Dedifferentiated amniotic fluid mesenchymal stem cell (primary cell): Measurements from ENCODE around the gene VASH2.

ENCODE experiments used
- DNase-seq: peaks from one replicate; pipeline ENCODE4 v3.0.0-alpha.2; 2016; ENCODE audit errors: extremely low spot score

Gene VASH2

DNA sequence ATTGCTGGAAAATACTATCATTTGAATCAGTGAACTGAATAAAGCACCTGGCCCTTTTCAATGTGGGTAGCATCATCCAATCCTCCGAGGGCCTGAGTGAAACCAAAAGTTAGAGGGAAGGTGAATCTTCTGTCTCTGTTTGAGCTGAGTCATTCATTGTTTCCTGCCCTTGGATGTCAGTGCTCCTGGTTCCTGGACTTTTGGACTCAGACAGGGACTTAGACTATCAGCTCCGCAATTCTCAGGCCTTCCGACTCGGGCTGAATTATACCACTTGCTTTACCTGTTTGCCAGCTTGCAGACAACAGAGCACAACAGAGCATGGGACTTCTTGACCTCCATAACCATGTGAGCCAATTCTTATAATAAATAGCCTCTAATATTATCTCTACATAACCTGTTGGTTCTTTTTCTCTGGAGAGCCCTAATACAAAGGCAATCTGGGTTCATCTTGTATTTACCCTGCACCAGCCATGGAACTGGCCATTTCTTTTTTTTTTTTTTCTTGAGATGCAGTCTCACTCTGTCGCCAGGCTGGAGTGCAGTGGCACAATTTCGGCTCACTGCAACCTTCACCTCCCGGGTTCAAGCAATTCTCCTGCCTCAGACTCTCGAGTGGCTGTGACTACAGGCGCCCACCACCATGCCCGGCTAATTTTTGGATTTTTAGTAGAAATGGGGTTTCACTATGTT is 19.2 kb upstream of the VASH2 start:
- no peak for DNase-seq

DNA sequence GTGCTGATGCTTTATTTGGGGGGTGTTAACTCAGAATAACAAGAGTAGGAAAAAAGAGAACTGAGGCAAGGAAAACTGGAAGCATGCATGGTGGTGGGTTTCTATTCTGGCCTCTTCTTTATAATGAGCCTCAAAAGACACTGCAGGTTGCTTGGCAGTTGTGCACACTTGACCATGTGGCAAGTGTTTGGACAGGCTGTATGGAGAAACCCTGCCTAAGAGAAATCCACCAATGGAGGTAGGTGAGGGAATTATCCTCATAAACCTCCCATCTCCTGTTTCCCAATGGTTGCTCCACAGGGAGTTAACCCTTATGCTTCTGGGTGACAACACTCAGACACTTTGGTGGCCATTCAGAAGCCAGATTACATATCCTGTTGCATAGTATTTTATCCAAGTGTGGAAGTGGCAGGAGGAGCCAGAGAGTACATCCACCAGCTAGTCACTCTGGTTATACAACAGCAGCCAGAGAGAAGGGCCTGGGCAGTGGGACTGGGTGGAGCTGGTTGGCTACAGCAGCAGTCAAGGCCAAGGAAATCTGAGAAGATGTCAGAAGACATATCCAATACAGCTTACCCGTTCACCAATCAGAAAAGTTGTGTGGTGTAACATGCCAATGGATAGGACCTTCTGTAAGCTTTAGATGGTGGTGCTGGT is 16.4 kb upstream of the VASH2 start:
- DNase-seq: no peak

DNA sequence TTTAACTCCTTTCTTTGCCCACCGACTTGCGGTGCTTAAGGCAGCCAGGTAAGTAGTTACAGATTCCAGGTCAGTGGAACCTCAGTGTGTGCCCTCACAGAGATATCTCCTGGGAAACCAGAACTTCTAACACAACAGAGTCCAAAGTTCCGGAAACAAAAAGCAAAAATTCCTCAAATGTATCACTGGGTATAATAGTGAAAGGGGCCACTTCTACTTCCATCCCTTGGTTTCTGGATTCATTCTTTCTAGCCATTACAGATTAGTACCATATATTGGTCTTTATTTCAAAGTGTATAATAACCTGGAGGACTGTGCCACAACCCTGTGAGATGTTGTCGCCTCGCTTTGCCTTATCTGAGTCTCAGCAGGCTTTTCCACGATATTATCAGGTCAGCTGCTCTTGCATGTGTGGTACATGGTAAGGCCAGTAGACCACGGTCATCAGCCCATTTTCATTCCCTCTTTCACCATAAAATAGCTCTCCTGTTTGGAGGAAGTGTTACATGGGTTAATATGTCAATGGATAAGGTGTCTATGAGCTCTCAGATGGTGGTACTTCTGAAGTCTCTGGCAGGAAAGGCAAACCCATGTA is 14.9 kb upstream of the VASH2 start:
- DNase-seq: no peak

DNA sequence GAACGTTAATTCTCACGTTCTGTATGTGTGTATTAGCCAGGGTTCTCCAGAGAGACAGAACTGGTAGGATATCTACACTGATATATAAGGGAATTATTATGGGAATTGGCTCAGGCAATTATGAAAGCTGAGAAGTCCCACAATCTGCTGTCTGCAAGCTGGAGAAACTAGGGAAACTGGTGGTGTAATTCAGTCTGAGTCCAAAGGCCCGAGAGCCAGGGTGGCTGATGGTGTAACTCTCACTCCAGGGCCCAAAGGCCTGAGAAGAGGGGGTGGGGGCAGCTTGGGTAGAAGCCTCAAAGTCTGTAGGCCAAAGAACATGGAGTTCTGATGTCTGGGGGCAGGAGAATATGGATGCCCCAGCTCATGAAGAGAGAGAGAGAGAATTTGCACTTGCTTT is 13.3 kb upstream of the VASH2 start:
- no peak for DNase-seq

DNA sequence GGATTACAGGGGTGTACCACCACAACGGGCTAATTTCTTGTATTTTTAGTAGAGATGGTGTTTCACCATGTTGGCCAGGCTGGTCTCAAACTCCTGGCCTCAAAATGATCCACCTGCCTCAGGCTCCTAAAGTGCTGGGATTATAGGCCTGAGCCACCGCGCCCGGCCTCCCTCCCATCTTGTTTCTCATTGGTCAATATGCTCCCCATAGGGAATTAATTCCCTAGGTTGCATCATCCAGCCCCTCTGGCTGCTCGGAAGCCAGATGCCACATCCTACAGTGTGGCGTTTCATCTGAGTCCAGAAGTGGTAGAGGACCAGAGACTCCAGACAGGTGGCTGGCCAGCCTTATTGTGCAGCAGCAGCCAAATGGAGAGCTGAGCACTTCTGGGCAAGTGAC is 11.5 kb upstream of the VASH2 start:
- no peak for DNase-seq

DNA sequence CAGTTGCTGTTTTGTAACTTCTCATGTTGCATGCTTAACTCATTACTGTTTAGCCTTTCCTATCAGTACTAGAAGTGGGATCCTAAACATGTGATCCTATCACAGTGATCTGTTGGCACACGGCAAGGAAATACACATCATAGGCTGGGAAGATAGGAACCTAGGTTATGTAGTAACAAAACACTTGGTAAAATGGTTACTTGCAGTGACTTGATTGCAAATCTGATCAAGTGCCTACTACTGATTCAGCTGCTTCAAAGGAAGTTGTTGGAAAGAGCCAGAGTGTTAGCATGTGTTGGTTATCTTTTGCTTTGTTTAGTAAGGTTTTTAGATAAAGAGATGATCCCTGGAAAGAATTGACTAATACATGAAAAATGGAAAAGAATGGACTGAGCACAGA is 8.9 kb upstream of the VASH2 start:
- DNase-seq: no peak

DNA sequence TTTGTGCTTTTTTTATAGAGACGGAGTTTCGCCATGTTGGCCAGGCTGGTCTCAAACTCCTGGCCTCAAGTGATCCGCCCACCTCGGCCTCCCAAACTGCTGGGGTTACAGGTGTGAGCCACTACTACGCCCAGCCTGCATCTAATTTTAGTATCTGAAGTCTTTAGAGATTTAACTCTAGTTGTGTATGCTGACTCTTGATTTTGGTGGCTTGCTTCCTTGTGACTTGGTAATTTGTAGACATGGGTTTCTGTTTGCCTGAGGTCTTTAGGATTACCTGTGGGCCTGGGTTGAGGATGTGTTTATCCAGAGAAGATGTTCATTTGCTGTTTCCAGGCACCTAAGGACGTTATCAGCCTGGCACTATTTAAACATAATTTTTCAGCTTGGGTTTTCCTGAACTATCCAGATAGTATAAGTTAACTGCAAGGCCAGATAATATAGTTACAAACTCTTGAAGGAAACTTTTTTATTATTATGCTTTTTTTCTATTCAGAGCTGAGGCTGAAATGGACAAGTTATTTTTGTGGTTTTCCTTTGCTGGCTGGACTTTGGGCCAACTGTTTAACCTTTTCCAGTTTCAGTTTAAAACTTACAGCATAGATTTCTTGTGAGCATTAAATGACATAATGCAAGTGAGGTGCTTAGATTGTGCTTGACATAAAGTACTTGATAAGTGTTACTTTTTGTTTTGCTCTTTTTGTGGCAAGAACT is 7.5 kb upstream of the VASH2 start:
- no peak for DNase-seq

DNA sequence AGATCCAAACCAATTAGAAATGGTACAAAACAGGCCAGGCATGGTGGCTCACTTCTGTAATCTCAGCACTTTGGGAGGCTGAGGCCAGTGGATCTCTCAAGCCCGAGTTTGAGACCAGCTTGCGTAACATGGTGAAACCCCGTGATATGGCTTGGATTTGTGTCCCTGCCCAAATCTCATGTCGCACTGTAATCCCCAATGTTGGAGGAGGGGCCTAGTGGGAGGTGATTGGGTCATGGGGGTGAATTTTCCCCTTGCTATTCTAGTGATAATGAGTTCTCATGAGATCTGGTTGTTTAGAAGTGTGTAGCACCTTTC is 7.0 kb upstream of the VASH2 start:
- no peak for DNase-seq

DNA sequence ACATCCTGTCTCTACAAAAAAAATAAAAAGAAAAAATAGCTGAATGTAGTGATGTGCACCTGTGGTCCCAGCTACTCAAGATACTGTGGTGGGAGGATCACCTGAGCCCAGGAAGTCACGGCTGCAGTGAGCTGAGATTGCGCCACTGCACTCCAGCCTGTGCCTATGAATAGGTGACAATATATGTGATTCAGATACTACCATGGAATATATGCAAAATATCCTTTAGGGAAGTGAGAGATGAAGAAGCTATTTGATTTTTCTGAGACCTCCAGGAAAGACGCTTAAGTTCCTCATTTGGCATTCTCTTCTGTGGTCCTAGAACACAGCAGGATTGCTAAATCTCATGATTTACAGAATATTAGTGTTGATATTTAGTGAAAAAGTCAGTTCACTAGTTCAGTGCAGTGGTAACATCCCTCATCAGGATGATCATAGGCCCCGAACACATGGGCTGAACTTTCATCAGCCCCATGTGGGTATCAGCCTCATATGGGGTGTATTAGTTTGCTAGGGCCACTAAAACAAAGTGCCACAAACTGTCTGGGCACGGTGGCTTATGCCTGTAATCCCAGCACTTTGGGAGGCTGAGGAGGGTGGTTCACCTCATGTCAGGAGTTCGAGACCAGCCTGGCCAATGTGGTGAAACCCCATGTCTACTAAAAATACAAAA is 6.0 kb upstream of the VASH2 start:
- DNase-seq: no peak

DNA sequence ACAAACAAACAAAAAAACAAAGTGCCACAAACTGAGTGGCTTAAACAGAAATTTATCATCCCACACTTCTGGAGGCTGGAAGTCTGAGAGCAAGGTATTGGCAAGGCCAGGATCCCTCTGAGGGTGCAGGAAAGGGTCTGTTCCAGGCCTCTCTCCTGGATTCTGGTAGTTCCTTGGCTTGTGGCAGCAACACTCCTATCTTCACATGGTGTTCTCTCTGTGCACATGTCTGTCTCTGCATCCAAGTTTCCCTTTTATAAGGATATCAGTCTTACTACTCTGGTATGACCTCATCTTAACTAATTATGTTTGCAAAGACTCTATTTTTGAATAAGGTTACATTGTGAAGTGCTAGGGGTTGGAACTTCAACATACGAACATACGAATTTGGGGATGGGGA is 5.3 kb upstream of the VASH2 start:
- no peak for DNase-seq

DNA sequence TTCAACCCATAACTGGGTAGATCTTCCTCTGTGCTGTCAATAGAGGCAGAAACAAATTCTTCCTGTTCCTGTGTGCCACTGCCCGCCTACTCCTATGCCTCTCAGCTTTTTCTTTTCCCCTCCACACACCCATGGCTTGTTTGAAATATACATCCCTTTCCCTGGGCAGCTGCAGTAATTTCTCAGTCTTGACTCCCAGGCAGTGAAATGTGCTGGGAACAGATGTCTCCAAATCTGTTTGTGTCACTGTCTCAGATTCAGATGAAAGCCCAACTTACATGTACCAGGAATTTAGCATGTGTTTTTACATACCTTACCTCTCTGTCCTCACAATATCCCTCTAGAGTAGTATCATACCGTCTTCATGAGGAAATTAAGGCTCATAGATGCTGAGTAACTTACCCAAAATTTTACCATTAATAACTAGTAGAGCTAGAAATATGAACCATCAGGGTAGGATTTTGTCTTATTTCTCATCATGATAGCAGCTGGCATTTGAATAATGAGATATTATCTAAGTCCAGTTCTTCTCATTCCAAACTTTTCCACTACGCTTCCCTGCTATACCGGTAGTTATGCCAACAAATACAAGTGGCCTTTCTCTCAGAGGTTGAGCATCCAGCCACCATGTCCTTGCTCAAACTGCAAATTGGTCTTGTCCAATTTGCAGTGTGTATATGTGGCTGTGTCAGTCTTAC is 4.7 kb upstream of the VASH2 start:
- no peak for DNase-seq

DNA sequence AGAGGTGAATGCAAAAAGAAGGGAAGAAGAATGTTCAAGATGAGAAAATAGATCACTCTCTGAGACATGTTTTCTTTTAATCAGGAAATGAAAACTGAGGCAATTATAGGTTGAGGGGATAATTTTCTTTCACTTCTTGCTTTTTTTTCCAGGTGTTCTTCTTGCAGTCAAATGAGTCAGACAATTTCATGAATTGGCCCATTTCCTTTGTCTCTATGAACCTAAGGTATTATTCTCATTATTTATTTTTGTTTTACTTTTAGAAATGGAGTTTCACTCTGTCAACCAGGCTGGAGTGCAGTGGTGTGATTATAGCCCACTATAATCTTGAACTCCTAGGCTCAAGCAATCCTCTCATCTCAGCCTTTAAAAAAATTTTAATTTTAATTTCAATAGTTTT is 3.5 kb upstream of the VASH2 start:
- no peak for DNase-seq

DNA sequence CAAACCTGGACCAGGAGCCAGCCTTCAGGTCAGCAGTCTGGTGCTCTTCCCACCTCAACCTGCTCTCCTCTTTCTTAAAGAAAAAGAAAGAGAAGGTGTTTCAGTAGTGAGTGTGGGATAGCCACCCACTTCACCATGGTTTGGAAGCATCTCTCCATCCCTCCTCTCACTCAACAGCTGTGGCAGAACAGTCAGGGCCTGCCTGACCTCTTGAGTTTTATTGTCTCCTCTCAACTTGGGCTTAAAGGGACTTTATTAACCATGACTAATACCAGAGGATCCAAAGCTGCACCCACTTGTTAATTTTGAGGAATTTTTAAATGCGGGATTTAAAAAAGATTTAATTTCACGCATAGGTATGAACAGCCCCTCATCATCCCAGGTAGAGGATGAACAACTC is 570 bp upstream of the VASH2 start:
- DNase-seq: no peak

DNA sequence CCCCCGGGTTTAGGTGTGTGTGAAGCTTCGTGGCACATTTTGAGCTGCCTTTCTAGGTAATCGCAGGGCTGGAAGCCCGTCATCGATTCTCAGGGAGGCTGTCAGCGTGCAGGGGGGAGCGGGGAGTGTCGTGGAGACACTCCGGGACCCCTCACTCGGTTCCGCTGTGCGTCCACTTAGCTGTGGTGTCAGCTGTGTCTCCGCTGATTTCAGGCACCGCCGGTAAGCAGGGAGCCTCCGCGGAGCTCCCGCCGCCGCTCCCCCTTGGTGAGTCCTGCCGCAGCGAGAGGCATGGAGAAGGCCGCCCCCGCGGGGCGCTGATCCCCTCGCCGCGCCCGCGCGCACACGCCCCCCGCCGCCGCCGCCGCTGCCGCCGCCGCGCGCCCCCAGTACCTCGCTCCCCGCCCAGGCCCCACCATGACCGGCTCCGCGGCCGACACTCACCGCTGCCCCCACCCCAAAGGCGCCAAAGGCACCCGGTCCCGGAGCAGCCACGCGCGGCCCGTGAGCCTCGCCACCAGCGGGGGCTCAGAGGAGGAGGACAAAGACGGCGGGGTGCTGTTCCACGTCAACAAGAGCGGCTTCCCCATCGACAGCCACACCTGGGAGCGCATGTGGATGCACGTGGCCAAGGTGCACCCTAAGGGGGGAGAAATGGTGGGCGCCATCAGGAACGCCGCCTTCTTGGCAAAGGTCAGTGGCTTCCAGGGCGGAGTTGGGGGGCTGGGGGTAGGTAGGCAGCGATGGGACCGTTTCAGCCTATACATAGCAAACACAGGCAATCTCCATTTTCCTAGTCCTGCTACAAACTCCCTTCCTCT is 995 bp downstream of the VASH2 start:
- no peak for DNase-seq

DNA sequence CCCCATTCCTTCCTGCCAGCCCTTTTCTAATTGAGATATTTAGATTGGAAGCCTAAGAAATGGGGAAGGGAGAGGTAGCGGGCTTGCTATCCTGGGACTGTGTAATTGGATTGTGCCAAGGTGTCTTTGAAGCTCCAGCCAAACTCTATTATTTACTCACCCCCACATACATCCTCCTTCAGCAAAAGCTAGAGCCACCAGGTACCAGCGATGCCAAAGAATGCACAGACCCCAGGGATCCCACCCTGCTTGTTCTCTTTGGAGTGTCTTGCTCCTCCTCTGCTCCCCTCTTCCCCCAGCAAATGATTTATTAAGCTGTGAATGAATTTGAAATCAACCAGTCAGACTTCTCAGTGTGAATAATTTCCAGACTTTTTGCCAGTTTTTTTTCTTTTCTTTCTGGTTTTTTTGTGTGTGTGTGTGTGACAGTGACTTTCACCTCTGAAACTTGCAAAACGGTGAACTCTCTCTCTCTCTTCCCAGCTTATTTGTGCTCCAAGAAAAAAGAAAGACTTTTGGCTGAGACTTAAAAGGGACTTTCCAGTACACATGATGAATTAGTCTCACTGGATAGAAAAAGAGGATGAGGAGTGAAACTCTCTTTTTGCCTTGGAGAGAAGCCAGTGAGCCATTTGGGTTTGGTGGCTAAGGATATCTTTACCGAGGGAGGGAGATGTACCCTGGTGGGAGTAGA is 1.8 kb downstream of the VASH2 start:
- DNase-seq: no peak

DNA sequence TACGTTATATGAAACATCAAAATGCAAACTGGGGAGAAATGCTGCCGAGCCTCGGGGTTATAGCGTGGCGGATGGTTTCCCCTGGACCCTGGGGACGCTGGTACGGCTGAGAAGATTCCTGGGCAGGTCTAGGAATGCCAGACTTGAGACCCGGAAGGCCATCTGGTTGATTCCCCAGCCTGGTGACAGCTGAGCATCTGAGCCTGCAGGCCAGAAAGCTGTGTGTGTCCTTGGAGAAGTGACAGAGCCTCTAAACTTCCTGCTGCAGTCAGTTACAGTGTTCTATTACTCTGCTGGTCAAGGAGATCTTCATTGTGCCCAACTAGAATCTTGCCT is 2.3 kb downstream of the VASH2 start:
- no peak for DNase-seq

DNA sequence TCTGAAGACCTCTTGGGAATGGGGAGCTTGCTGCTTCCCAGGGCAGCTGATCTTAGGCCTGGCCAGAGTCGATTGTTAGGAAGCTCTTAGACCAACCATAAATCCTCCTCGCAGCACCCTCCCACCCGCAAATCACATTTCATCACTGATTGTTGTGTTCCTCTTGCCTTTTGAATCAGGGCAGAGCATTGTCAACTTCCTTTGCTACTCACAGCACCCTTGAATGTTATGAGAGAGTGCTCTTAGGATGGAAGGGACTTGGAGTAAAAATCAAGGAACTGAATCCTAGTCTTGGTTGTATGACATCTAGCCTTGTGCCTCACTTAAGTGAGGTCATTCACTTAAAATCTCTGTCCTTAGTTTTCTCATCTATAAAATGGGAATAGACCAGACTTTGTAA is 3.0 kb downstream of the VASH2 start:
- DNase-seq: no peak

DNA sequence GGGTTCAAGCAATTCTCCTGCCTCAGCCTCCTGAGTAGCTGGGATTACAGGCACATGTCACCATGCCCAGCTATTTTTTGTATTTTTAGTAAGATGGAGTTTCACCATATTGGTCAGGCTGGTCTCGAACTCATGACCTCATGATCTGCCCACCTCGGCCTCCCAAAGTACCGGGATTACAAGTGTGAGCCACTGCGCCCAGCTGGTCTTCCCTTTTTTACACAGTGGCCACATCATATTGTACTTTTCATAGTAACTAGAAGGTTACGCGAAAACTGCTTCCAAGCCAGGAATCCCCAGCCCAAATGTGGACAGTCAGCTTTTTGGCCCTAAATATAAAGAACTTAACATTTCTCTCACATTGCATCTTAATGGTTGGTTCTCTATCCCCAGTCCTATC is 4.2 kb downstream of the VASH2 start:
- DNase-seq: no peak

DNA sequence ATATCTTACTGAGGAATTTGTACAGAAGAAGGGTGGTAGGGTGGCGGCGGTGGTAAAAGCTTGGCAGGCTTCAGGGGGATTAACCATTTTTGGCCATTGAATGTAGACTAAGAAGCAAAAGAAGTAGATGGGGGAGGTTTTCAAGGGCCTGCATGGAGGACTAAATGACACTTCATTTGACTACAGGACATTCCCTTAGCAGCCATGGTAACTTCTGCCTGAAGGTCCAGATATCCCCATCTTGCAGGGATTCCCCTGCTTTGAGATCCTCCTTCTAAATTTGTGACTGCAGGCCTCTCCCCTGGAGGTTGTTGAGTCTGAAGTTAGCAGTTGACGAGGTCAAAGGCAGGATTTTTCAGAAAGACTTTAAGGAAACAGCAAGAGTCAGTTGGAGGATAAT is 4.8 kb downstream of the VASH2 start:
- DNase-seq: no peak

DNA sequence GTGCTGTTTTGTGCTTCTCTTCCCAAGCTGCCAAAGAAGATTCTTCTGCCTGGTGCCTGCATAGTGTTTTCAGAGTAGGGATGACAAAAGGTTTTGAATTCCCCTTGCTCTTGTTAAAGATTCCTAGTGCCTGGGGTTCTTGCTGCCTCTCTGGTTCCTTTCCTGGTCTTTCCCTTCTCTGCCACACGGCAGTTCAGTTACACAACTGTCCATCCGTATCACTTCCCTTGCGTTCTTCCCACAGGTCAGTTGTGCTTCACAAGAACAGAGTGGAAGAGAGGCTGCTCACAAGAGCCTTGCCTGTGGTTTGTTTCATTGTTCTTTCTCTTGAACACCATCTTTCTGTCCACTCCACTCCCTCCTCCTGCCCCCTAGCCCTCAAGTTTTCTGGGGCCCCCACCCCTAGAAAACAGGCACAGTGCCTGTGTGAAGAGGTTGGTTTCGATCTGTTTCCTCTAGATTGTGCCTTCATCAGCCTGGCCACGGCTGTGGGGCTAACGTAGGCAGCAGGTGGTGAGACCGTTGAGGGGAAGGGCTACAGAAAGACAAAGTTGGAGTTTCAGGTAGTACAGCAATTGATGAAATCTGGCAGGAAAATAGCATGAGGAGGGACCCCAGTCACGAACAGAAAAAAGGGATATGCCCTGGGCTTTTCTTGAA is 5.8 kb downstream of the VASH2 start:
- no peak for DNase-seq
